GM19328 (cell line): ENCODE results near the gene HOXA2.

Experiments used
- ATAC-seq: cut with Tn5 transposase; IDR thresholded peaks from one replicate; pipeline ENCODE4 v1.9.1; 2021; ENCODE audit warnings: mild to moderate bottlenecking, moderate library complexity; ENCODE audit not compliant: unreplicated experiment

Gene HOXA2

GRCh38 chr7:27112955-27113949, 10.8 kb upstream of the HOXA2 start:
- ATAC-seq, result no peak

- ATAC-seq, result no peak
Measured at GRCh38 chr7:27112361-27112760, 9.9 kb upstream of the HOXA2 start.

GRCh38 chr7:27111751-27112277, 9.3 kb upstream of the HOXA2 start:
- ATAC-seq, result no peak

- no peak for ATAC-seq
Measured at GRCh38 chr7:27111042-27111750, 8.7 kb upstream of the HOXA2 start.

GRCh38 chr7:27110186-27111031, 7.9 kb upstream of the HOXA2 start:
- no peak for ATAC-seq

- no peak for ATAC-seq
Measured at GRCh38 chr7:27109466-27110185, 7.1 kb upstream of the HOXA2 start.

- no peak for ATAC-seq
Measured at GRCh38 chr7:27108390-27109127, 6.1 kb upstream of the HOXA2 start.

GRCh38 chr7:27107391-27108381, 5.2 kb upstream of the HOXA2 start:
- no peak for ATAC-seq

GRCh38 chr7:27106901-27107240, 4.4 kb upstream of the HOXA2 start:
- no peak for ATAC-seq

- ATAC-seq, result no peak
Measured at GRCh38 chr7:27106181-27106900, 3.9 kb upstream of the HOXA2 start.

GRCh38 chr7:27105301-27106031, 3.0 kb upstream of the HOXA2 start:
- ATAC-seq, result no peak

GRCh38 chr7:27104341-27105058, 2.0 kb upstream of the HOXA2 start:
- no peak for ATAC-seq

GRCh38 chr7:27103489-27104226, 1.2 kb upstream of the HOXA2 start:
- ATAC-seq, result no peak

- no peak for ATAC-seq
Measured at GRCh38 chr7:27101957-27102580, 414 bp downstream of the HOXA2 start.
